ENCODE results near the gene NALCN.

DNA sequence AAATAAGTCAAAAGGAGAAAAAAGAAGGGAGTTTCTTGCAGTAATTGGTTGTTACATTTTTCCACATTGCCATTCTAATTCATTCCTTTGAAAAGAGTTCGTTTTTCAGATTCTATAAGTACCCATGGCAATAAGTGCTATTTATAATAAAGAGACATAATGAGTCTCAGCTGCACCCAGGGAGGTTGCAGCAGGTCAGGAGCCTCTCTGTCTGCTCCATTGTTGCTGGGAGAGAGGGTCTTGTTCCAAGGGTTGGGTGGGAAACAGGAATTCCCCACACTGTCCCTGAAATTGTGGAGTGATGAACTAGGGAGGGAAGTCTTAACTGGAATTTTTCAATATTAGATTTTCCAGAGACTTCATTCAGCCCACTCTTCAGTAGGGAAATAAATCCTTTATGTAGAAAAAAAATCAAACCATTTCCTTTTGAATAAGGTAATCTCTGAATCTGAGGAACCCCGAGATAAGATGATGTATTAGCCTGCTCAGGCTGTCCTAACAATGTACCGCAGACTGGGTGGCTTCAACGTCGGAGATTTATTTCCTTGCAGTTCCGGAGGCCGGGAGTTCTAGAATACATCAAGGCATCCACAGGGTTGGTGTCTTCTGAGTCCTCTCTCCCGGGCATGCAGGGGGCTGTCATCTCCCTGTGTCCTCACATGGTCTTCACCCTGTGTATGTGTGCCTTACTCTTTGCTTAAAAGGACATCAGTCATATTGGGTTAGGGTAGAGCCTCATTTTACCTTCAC is 399.0 kb downstream of the NALCN start:
- TF ChIP-seq, protein P1, sequence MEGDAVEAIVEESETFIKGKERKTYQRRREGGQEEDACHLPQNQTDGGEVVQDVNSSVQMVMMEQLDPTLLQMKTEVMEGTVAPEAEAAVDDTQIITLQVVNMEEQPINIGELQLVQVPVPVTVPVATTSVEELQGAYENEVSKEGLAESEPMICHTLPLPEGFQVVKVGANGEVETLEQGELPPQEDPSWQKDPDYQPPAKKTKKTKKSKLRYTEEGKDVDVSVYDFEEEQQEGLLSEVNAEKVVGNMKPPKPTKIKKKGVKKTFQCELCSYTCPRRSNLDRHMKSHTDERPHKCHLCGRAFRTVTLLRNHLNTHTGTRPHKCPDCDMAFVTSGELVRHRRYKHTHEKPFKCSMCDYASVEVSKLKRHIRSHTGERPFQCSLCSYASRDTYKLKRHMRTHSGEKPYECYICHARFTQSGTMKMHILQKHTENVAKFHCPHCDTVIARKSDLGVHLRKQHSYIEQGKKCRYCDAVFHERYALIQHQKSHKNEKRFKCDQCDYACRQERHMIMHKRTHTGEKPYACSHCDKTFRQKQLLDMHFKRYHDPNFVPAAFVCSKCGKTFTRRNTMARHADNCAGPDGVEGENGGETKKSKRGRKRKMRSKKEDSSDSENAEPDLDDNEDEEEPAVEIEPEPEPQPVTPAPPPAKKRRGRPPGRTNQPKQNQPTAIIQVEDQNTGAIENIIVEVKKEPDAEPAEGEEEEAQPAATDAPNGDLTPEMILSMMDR (IDR thresholded peaks at IDR 0.05; ENCODE audit: insufficient read depth, low read depth, low read length): no peak
- no peak for TF ChIP-seq EZH2 (IDR thresholded peaks at IDR 0.05; ENCODE audit: insufficient read depth, low read length)

Measured in astrocyte (in vitro differentiated cells and primary cell).